GM12801 (cell line): ENCODE measurements around the gene CRYGA.

Experiments
- TF ChIP-seq, protein P1 (sequence below): IDR thresholded peaks from one replicate; pipeline ENCODE4 v1.5.1; 2011; ENCODE audit warnings: control low read depth; ENCODE audit not compliant: insufficient read length; ENCODE audit errors: extremely low read depth

The CRYGA gene

DNA sequence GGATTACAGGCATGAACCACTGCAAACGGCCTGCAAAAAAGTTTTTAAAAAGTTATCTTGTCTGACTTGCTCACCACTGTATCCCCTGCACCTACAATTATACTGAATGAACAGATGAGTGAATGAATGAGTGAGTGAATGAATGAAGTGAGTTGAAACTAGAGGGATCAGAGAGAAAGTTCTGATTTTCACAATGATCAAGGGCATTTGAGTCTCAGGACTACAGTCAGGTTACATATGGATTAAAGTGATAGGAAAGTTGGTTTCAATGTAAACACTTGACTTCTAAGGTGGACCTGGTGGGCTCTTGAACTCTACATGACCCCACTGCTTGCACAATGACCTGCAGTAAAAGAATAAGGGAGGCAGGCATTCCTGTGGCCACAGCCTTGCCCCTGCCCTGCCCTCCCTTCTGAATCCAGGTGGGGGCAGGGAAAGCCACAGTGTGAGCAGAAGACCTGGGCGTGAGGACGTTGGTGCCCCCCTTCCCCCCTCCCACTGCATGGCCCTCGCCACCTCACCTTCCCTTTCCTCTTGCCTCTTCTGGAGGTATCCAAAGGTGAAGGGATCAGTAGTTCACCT, 15.7 kb upstream of the CRYGA start:
- TF ChIP-seq, protein P1, sequence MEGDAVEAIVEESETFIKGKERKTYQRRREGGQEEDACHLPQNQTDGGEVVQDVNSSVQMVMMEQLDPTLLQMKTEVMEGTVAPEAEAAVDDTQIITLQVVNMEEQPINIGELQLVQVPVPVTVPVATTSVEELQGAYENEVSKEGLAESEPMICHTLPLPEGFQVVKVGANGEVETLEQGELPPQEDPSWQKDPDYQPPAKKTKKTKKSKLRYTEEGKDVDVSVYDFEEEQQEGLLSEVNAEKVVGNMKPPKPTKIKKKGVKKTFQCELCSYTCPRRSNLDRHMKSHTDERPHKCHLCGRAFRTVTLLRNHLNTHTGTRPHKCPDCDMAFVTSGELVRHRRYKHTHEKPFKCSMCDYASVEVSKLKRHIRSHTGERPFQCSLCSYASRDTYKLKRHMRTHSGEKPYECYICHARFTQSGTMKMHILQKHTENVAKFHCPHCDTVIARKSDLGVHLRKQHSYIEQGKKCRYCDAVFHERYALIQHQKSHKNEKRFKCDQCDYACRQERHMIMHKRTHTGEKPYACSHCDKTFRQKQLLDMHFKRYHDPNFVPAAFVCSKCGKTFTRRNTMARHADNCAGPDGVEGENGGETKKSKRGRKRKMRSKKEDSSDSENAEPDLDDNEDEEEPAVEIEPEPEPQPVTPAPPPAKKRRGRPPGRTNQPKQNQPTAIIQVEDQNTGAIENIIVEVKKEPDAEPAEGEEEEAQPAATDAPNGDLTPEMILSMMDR = no peak

DNA sequence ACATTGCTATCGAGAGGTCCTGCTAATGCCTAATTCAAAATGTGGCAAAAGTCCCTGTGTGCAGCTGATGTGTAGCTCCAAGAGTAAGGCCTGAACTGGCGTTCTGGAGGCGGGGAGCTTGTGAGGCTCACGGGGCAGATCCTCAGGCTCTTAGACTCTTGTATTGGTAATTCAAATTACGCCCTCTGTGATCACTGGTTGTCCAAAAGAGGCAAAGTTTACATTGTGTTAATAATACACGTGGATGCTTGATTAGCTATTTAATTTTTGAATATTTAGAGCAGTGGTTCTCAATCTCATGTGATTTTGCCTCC, 12.4 kb upstream of the CRYGA start:
- TF ChIP-seq, protein P1 = no peak

DNA sequence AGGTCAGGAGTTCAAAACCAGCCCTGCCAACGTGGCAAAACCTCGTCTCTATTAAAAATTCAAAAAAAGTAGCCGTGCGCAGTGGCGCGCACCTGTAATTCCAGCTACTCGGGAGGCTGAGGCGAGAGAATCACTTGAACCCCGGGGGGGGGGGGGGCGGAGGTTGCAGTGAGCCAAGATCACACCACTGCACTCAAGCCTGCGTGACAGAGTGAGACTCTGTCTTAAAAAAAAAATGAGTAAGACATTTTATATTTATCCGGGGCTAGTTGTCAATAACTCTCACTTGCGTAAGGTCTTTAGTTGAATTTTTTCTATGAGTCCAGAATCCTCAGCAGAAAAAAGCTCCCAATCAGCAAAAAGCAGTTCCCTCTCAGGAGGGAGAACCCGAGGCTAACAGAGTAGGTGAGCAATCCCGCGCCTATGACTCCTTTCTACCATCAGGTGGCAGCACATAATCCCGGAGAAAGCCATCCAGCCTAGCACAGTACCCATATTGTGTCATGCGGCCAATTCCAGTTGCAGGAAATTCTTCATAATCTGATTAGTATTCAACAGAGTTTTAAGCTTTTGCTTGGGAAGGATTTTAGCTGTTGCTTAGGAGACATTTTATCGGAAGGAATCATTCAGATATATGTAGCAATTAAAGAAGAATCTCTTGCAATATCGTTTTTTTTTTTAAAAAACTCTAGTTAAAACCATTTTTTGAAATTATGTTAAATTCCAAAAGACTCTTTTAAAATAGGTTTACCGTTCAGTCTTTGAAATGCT, 11.9 kb upstream of the CRYGA start:
- TF ChIP-seq, protein P1 = no peak

DNA sequence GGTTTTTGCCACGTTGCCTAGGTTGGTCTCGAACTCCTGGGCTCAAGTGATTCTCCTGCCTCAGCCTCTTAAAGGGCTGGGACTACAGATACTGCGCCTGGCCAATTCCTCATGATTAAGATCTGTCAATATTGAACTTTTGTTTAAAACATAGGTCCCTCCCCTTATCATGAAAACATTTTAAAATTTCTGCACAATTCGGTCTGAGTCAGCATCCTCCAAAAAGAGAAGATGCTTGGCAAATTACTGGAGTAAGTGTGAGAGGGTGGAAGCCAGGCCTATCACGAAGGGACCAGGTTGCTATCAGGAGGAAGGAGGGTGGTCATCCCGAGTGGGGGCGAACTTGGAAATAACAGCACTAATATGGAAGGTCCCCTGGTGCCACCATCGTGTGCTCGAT, 10.8 kb upstream of the CRYGA start:
- TF ChIP-seq, protein P1 = no peak

DNA sequence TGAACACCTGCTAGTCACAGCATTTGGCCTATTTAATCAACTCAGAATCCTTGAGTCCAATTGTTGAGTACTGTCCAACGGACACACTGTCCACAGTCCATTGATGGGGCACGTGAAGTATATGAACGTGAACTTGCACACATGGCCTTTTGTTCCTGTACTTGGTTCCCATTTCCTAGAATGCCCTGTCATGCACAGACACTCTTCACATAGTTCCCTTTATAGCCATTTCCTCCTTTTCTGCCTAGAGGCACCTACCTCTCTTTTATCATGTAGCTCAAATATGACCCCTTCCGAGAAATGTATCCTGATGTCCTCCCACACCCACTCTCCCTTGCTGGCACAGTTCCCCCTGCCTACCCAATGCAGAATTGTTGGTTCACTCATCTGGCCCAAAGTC, 8.7 kb upstream of the CRYGA start:
- TF ChIP-seq, protein P1 = no peak

DNA sequence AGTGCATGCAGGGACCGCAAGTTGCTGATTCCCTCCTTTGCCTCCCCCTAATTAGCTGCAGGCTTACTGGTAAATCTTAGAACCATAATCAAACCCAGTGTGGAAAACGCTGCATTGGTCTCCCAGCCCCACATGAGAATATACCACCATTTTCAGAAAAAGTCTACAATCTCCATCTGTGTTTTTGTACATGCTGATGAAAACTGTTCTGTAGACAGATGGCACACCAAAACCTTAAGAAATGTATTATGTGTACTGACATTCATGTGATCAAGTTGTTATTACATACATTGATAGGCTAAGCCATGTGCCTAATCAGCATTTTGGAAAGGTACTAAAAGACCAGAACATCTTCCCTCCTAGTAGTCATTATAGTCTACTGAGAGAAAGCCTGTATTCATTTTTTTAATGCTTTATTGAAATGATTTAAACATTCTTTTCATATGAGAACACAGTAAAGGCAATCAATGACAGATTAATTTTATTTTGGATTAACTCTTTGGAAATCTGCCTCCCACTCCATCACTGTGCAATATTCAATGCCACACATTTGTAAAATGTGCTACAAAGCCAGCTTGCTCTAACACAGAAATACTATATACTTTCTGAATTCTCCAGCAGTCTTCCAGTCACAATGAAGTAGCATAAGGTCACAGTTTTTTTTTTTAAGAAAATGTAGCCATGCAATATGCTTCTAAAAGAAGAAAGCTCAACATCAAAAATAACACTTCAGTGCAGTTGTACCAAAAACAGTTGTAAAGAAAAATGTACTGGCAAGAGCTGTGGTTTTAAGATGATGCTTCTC, 1.8 kb upstream of the CRYGA start:
- TF ChIP-seq, protein P1 = no peak

DNA sequence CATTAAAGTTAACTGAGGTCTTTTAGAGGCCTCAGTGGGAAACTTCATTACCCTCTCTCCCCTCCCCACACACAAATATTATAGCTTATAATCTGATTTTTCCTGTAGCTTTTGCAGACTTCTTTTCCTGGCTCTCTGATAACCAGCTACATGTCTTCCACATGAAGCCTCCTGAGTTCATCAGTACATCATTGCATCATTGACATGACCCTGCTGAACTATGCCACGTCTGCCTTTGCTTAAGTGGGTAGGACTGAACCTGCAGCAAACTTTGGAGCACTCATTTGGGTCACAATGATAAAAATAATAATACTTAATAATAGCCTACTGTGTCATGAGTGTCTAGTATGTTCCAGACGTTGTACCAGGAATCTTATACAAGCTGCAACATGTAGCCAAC, 7.0 kb downstream of the CRYGA start:
- TF ChIP-seq, protein P1 = no peak
